Activated naive CD8-positive, alpha-beta T cell (primary cell): ENCODE data around the gene CSN1S1.

Source experiments
- H3K27ac Mint-ChIP-seq: one replicate; pipeline ENCODE4 v1.8.0; 2021; ENCODE audit warnings: mixed read lengths
- H3K27me3 Mint-ChIP-seq: one replicate; pipeline ENCODE4 v1.8.0; 2021; ENCODE audit warnings: mixed read lengths
- H3K36me3 Mint-ChIP-seq: one replicate; pipeline ENCODE4 v1.8.0; 2021; ENCODE audit warnings: mixed read lengths
- H3K4me1 Mint-ChIP-seq: one replicate; pipeline ENCODE4 v1.8.0; 2021; ENCODE audit warnings: low read depth, mixed read lengths
- H3K4me3 Mint-ChIP-seq: one replicate; pipeline ENCODE4 v1.8.0; 2021; ENCODE audit warnings: mild to moderate bottlenecking, mixed read lengths
- H3K9me3 Mint-ChIP-seq: one replicate; pipeline ENCODE4 v1.8.0; 2021; ENCODE audit warnings: low read depth, mixed read lengths

The CSN1S1 gene

DNA sequence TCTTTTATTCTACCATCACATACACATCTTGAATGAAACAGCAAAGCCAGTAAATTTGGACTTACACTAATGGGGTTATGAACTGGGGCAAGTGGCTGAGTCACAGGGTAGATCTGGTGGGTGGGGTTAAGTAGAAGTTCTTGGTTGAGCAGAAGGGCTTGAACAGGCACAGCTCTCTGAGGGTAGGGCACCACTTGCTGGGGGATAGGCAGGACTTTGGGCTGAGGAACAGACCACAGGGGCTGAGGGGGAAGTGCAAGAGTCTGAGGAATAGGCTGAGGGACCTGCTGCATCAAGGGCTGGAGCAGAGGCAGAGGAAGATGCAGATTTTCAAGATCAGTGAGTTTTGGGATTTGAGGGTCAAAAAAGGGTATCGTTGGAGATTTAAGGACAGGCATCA is 26.3 kb downstream of the CSN1S1 start:
- no peaks in the 10 kb centered on the region for H3K4me1 Mint-ChIP-seq
- no peaks in the 10 kb centered on the region for H3K36me3 Mint-ChIP-seq

GRCh38 chr4:69965628-69966027 is 34.8 kb downstream of the CSN1S1 start, which contains the start of gene CSN2:
CSN2 (minus strand) TSS chr4:69965728; CDS start chr4:69960995, 4,733 bp downstream.
- no peak within 1 kb of the TSS for H3K27ac Mint-ChIP-seq
- no peaks in the 10 kb centered on the region for H3K9me3 Mint-ChIP-seq
- H3K36me3 Mint-ChIP-seq, result no peaks in the 10 kb centered on the region
- H3K4me1 Mint-ChIP-seq, result no peaks in the 10 kb centered on the region
- H3K27me3 Mint-ChIP-seq, result no peaks in the 10 kb centered on the region
- no peak within 1 kb of the TSS for H3K4me3 Mint-ChIP-seq

More for the DNA sequence above, 26.3 kb downstream of the CSN1S1 start:
- Mint-ChIP-seq H3K27ac (no peak overlapping the region), H3K9me3 (peaks cover 5% of the 10 kb centered on the region), H3K4me3 (no peak overlapping the region), H3K27me3 (no peaks in the 10 kb centered on the region)

DNA sequence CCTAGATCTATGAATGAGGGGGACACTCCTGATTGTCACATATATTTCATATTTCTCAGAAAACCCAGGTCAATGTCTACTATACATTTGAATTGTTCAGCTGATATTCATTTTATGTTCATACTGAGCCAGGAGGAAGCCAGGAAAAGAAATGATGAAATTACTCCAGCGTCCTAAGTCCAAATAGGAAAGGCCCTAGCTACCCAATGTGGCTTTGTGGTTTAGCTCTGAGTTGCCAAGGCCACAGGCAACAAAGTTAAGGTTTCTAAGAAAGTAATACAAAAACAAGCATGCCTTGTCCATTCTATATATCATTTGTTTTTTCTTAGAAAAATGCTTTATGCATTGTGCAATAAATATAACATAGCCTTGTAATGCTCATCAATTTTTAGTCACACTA is 39.2 kb downstream of the CSN1S1 start:
- Mint-ChIP-seq H3K4me3 (no peak overlapping the region), H3K36me3 (no peaks in the 10 kb centered on the region), H3K27ac (no peak overlapping the region), H3K27me3 (no peaks in the 10 kb centered on the region), H3K9me3 (no peaks in the 10 kb centered on the region), H3K4me1 (no peaks in the 10 kb centered on the region)

DNA sequence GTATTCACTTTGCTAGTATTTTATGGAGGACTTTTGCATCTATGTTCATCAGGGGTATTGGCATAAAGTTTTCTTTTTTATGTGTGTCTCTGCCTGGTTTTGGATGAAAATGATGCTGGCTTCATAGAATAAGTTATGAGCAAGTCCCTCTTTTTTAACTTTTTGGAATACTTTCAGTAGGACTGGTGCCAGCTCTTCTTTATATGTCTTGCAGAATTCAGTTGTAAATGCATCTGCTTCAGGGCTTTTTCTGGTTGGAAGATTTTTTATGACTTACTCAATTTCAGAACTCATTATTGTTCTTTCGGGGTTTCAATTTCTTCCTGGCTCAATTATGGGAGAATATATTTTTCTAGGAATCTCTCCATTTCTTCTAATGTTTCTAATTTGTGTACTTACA is 43.8 kb downstream of the CSN1S1 start:
- no peak overlapping the region for H3K4me3 Mint-ChIP-seq
- no peaks in the 10 kb centered on the region for H3K9me3 Mint-ChIP-seq
- H3K4me1 Mint-ChIP-seq, result no peaks in the 10 kb centered on the region
- no peaks in the 10 kb centered on the region for H3K27me3 Mint-ChIP-seq
- H3K36me3 Mint-ChIP-seq, result no peaks in the 10 kb centered on the region
- H3K27ac Mint-ChIP-seq, result no peak overlapping the region

DNA sequence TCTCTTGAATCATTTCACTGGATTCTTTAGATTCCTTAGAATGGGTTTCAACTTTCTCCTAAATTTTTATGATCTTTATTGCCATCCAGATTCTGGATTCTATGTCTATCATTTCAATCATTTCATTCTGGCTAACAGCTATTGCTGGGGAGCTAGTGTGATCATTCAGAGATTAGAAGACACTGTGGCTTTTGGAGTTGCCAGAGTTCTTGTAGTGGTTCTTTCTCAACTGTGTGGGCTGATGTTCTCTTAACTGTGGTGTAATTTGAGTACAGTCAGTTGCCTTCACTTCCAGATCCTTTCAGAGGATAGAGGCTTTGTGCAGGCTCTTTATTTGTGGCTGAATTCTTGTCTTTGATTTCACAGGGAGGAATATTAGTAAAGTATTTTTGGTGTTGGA is 46.7 kb downstream of the CSN1S1 start:
- no peaks in the 10 kb centered on the region for H3K27me3 Mint-ChIP-seq
- no peaks in the 10 kb centered on the region for H3K9me3 Mint-ChIP-seq
- H3K27ac Mint-ChIP-seq, result no peak overlapping the region
- no peaks in the 10 kb centered on the region for H3K36me3 Mint-ChIP-seq
- H3K4me3 Mint-ChIP-seq, result no peak overlapping the region
- H3K4me1 Mint-ChIP-seq, result no peaks in the 10 kb centered on the region

DNA sequence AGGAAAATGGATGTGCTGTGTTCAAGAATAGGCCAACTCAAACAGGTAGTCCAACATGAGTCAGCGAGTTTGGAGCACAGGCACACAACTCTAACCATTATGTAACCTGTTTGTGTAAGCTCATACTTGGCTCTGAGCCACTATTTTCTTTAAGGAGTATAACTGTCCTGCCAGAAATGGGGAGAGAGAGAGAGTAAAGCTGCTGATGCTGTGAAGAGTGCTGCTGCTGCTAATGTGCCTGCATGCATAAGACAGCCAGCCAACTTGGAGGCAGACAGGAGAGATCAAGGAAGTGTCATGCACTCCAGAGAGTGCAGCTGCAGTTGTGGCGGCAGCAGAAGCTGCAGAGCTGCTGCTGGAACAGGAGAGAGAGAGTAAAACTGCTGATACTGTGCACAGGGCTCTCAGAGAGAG is 53.2 kb downstream of the CSN1S1 start:
- H3K36me3 Mint-ChIP-seq, result no peaks in the 10 kb centered on the region
- H3K9me3 Mint-ChIP-seq, result no peaks in the 10 kb centered on the region
- no peak overlapping the region for H3K4me3 Mint-ChIP-seq
- no peaks in the 10 kb centered on the region for H3K27me3 Mint-ChIP-seq
- H3K4me1 Mint-ChIP-seq, result no peaks in the 10 kb centered on the region
- no peak overlapping the region for H3K27ac Mint-ChIP-seq

- no peaks in the 10 kb centered on the region for H3K36me3 Mint-ChIP-seq
Observed at GRCh38 chr4:69986663-69987062, 55.8 kb downstream of the CSN1S1 start.

GRCh38 chr4:69991016-69991415 is 60.1 kb downstream of the CSN1S1 start:
- no peak overlapping the region for H3K27ac Mint-ChIP-seq
- H3K27me3 Mint-ChIP-seq, result no peaks in the 10 kb centered on the region
- no peak overlapping the region for H3K4me3 Mint-ChIP-seq
- H3K9me3 Mint-ChIP-seq, result no peaks in the 10 kb centered on the region
- no peaks in the 10 kb centered on the region for H3K36me3 Mint-ChIP-seq
- no peaks in the 10 kb centered on the region for H3K4me1 Mint-ChIP-seq

More at GRCh38 chr4:69986663-69987062, 55.8 kb downstream of the CSN1S1 start:
- Mint-ChIP-seq H3K4me3 (no peak overlapping the region), H3K27ac (no peak overlapping the region), H3K9me3 (no peaks in the 10 kb centered on the region), H3K27me3 (no peaks in the 10 kb centered on the region), H3K4me1 (no peaks in the 10 kb centered on the region)

DNA sequence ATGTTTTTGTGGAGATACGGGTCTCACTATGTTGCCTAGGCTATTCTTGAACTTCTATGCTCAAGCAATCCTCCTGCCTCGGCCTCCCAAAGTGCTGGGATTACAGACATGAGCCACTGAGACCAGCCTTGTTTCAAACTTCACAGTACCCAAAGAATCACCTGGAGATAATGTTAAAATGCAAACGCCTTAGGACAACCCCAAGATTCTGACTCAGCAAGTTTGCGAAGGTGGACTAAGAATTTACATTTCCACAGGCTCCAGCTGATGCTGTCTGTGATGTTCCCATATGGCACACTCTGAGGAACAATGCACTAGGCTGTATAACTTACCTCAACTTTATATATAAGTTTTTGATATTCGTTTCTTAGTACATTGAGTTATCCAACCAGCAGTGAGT is 63.9 kb downstream of the CSN1S1 start:
- no peaks in the 10 kb centered on the region for H3K4me1 Mint-ChIP-seq
- no peak overlapping the region for H3K27ac Mint-ChIP-seq
- peaks cover 3% of the 10 kb centered on the region for H3K27me3 Mint-ChIP-seq
- no peak overlapping the region for H3K4me3 Mint-ChIP-seq
- H3K9me3 Mint-ChIP-seq, result no peaks in the 10 kb centered on the region
- H3K36me3 Mint-ChIP-seq, result no peaks in the 10 kb centered on the region

DNA sequence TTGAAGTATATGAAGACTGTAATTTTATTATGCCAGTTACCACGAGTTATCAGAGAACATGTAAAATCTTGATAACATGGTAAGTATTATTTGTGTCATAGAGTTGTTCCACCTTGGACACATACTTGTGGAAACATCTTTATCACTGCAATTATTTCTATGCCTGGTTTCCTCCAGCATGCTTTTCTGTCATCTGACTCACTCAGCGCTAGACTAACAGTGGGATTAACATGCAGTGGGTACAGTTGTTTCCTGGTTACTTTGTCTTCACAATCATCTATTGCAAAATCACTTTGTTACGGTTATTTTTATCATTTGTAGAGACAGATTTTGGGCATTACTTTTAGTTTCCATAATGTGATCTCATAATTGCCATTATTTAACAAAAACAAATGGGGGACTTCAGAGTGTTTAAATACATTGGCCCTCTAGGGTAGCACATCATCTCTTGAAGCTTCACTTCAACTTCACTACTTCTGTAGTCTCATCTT is 64.7 kb downstream of the CSN1S1 start, which contains the start of gene STATH:
STATH (plus strand) TSS at position 441 of the 491 bp plus-strand sequence. CDS start 2,472 bp downstream, outside the sequence.
- H3K4me1 Mint-ChIP-seq, result no peaks in the 10 kb centered on the region
- H3K27ac Mint-ChIP-seq, result no peak within 1 kb of the TSS
- no peak within 1 kb of the TSS for H3K4me3 Mint-ChIP-seq
- peaks cover 3% of the 10 kb centered on the region for H3K27me3 Mint-ChIP-seq
- no peaks in the 10 kb centered on the region for H3K36me3 Mint-ChIP-seq
- H3K9me3 Mint-ChIP-seq, result no peaks in the 10 kb centered on the region
